Measurements from ENCODE around the gene HOXB3.

HOXB3 gene

DNA sequence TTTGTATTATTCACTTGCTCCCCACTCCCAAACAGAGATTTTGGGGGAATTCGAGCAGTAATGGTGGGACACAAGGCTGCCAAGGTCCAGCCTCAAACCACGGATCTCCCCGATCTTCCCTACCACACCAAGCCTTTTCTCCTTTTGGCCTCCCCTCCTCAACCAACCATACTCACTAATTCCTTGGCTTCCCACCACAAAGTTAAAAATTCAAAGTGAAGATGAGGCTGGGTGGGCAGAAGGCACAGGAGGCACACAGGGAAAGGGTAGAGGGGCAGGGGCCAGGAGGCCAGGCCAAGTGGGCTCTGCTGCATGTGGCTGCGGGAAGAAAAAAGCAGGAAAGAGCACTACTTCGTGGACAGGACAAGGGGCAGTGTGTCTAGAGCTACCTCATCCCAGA, 27.1 kb downstream of the HOXB3 start:
- TF ChIP-seq, protein P1, sequence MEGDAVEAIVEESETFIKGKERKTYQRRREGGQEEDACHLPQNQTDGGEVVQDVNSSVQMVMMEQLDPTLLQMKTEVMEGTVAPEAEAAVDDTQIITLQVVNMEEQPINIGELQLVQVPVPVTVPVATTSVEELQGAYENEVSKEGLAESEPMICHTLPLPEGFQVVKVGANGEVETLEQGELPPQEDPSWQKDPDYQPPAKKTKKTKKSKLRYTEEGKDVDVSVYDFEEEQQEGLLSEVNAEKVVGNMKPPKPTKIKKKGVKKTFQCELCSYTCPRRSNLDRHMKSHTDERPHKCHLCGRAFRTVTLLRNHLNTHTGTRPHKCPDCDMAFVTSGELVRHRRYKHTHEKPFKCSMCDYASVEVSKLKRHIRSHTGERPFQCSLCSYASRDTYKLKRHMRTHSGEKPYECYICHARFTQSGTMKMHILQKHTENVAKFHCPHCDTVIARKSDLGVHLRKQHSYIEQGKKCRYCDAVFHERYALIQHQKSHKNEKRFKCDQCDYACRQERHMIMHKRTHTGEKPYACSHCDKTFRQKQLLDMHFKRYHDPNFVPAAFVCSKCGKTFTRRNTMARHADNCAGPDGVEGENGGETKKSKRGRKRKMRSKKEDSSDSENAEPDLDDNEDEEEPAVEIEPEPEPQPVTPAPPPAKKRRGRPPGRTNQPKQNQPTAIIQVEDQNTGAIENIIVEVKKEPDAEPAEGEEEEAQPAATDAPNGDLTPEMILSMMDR (IDR thresholded peaks at IDR 0.05; ENCODE audit: extremely low read depth, missing control alignments): no peak
- DNase-seq (ENCODE audit: low spot score): no peak

- peak; percentile 63 for DNase-seq (ENCODE audit: low spot score)
- TF ChIP-seq, protein P1 (IDR thresholded peaks at IDR 0.05; ENCODE audit: extremely low read depth, missing control alignments): no peak
These were observed 27.9 kb downstream of the HOXB3 start for GRCh38 chr17:48561884-48562810.

- DNase-seq (ENCODE audit: low spot score): no peak
- TF ChIP-seq, protein P1 (IDR thresholded peaks at IDR 0.05; ENCODE audit: extremely low read depth, missing control alignments): no peak
These were observed 29.9 kb downstream of the HOXB3 start for GRCh38 chr17:48559840-48560817.

- no peak for DNase-seq (ENCODE audit: low spot score)
- TF ChIP-seq, protein P1 (IDR thresholded peaks at IDR 0.05; ENCODE audit: extremely low read depth, missing control alignments): no peak
These were observed 30.8 kb downstream of the HOXB3 start for GRCh38 chr17:48559122-48559839.

DNA sequence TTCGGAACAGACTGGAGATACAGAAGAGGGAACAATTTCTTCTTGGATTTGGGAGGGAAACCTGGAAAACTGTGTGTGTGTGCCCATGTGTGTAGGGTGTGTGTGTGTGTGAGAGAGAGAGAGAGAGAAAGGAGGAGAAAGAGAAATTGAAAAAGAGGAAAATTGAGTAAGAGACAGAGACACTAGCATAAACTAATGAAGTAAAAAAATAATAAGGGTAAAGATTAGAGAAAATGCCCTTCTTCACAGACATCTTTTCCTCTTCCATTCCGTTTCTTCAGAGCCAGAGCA, 31.3 kb downstream of the HOXB3 start:
- no peak for DNase-seq (ENCODE audit: low spot score)
- TF ChIP-seq, protein P1 (IDR thresholded peaks at IDR 0.05; ENCODE audit: extremely low read depth, missing control alignments): no peak

DNA sequence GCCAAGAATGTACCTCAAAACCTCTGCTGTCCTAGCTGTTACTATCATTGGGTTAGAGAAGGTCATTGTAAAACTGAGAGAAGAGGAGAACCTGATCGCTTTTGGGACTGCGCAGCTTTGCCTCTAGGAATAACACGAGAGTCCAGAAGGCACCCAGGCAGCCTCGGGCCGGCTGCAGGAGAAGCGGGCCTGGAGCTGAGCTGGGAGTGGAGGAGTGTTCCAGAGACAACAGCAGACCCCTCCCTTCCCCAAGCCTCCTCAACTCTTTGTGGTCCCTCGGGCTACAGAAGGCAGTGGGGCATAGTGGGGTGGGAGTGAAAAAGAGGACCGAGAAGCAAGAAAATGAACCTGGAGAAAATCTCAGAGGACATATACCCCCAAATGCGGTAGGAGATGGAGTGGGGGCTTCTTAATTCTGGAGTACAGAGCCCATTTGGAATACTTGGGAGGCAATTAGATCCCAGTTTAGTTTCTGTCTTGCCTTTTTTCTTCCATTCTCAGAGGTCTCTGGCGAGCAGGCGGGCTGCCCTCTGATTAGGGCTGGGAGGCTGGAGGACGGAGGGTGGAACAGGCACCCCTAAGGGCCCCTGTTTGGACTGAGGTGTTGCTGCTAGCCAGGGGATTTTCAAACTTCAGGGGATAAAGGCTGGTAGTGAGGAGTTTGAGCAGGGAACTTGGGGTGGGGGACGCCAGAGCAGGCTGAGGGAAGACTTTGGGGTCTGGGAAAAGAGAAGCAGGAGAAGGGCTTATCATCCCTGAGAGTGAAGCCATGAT, 31.8 kb downstream of the HOXB3 start:
- no peak for DNase-seq (ENCODE audit: low spot score)
- TF ChIP-seq, protein P1 (IDR thresholded peaks at IDR 0.05; ENCODE audit: extremely low read depth, missing control alignments): no peak
